Prostate gland (tissue), 2 donors: ENCODE results near the gene GNAQ.

Source experiments
- CTCF ChIP-seq, 4 experiments: fragments of 200-600 bp in 2 of 4; fragments of 450-650 bp in 2 of 4; sonication (generic) in 2 of 4; IDR thresholded peaks; 1 replicate in 3 of 4; 2 replicates in 1 of 4; pipeline ENCODE4 v1.5.1; 2016 to 2019; ENCODE audit warnings: antibody characterized with exemption in 4 of 4, mild to moderate bottlenecking in 2 of 4, moderate library complexity in 2 of 4
- POLR2A ChIP-seq: fragments of 450-650 bp; IDR thresholded peaks from one replicate; pipeline ENCODE4 v1.6.1; 2016; ENCODE audit warnings: antibody characterized with exemption, mild to moderate bottlenecking

- TF ChIP-seq CTCF (IDR thresholded peaks at IDR 0.05) (no peak), POLR2A (no peak)
These were observed 334.2 kb downstream of the GNAQ start for GRCh38 chr9:77697238-77697984.
